Sigmoid colon (tissue), 7 donors: ENCODE measurements around the gene RBAK. TPM values are rescaled to one million over a fixed set of nuclear protein-coding genes. Genes with fewer than 3 reads are reported as not detected.
A peak's percentile ranks its signal among the peaks of the same experiment; 100 is the strongest.
"Not testable (repeated sequence)": the region's sequence is repeated elsewhere in the genome, so short reads cannot be mapped to it uniquely, and the experiment has no call there.

Experiments used
- DNase-seq: peaks from one replicate; pipeline ENCODE4 v3.0.0-alpha.2; 2019
- H3K27ac ChIP-seq, 4 donors: fragments of 200-600 bp; sonication (generic); one replicate each; pipeline ENCODE4 v1.5.1; 2016 to 2019; ENCODE audit warnings: mild to moderate bottlenecking in 1 of 4
- H3K27me3 ChIP-seq, 3 donors: fragments of 200-600 bp; sonication (generic); one replicate each; pipeline ENCODE4 v1.5.1; 2019; ENCODE audit warnings: mild to moderate bottlenecking in 1 of 3
- H3K36me3 ChIP-seq, 4 donors: fragments of 200-600 bp; sonication (generic); one replicate each; pipeline ENCODE4 v1.5.1; 2016 to 2019
- H3K4me1 ChIP-seq, 4 donors: fragments of 200-600 bp; sonication (generic); one replicate each; pipeline ENCODE4 v1.5.1; 2017 to 2019
- H3K4me3 ChIP-seq, 4 donors: fragments of 200-600 bp; sonication (generic); one replicate each; pipeline ENCODE4 v1.5.1; 2017 to 2019; ENCODE audit warnings: mild to moderate bottlenecking in 2 of 4, moderate library complexity in 1 of 4
- H3K9me3 ChIP-seq, 4 donors: fragments of 200-600 bp in 3 of 4; sonication (generic) in 3 of 4; one replicate each; pipeline versions ENCODE4 v1.5.1 to v1.6.1; 2013 to 2019
- CTCF ChIP-seq, 4 experiments: fragments of 450-650 bp in 3 of 4; fragments of 200-600 bp in 1 of 4; IDR thresholded peaks; one replicate each; pipeline ENCODE4 v1.5.1; 2016 to 2019; ENCODE audit warnings: antibody characterized with exemption in 4 of 4, mild to moderate bottlenecking in 3 of 4, moderate library complexity in 2 of 4
- EP300 ChIP-seq, 4 donors: sonication (generic); formaldehyde crosslinking; IDR thresholded peaks; one replicate each; pipeline ENCODE4 v1.6.1; 2017; ENCODE audit warnings: antibody characterized with exemption in 4 of 4
- POLR2A ChIP-seq, 2 donors: fragments of 450-650 bp; IDR thresholded peaks; one replicate each; pipeline ENCODE4 v1.6.1; 2016; ENCODE audit warnings: antibody characterized with exemption in 2 of 2, mild to moderate bottlenecking in 2 of 2, moderate library complexity in 2 of 2
- POLR2AphosphoS5 ChIP-seq, 4 donors: sonication (generic); formaldehyde crosslinking; IDR thresholded peaks; one replicate each; pipeline ENCODE4 v1.6.1; 2017; ENCODE audit warnings: antibody characterized with exemption in 4 of 4
- WGBS, 2 donors: extraction: QIAGEN DNeasy Blood & Tissue Kit; methylation state at CpG; one replicate each; pipeline ENCODE4 v1.1.7; 2013; 5-methylcytosine and 5-hydroxymethylcytosine counted together
- intact Hi-C: fragments of 100-400 bp; cut with DNase I; formaldehyde crosslinking; loops from one replicate; pipeline ENCODE4 v1.15.1; 2023
- polyA plus RNA-seq, 3 donors: library from polyadenylated mRNA; stranded (reverse); fragments of 200-250 nt; gene quantifications; one replicate each; pipeline ENCODE4 v1.2.3, GENCODE V29; 2013
- total RNA-seq, 4 donors: library from RNA; depleted of rRNA; stranded (reverse); fragments of >200 nt; gene quantifications; one replicate each; pipeline ENCODE4 v1.1.0, GENCODE V29; 2016
- donor health status: healthy with polysubstance abuse.
- donor health status: Bipolar disorder and iron deficiency.
- donor health status: healthy.

The RBAK gene
- total and polyA plus RNA-seq, 7 donors, result 1.8 to 12.5 (median 8.9) TPM

- Histone ChIP-seq H3K27ac (no peak overlapping the region), H3K4me3 (no peak overlapping the region), H3K4me1 (peaks cover 0 to 8% (median under 1%) of the 10 kb centered on the region in 4 donors), H3K9me3 (no peaks in the 10 kb centered on the region), H3K27me3 (no peaks in the 10 kb centered on the region), H3K36me3 (no peaks in the 10 kb centered on the region)
- 77 to 83% methylated on average over 5 of the region's 5 CpGs for WGBS, 2 donors
- DNase-seq, result no peak
- intact Hi-C loops, result no loop called here
- TF ChIP-seq POLR2AphosphoS5 (IDR thresholded peaks at IDR 0.05), result no peak
- no peak for TF ChIP-seq CTCF (IDR thresholded peaks at IDR 0.05)
- no peak for TF ChIP-seq EP300 (IDR thresholded peaks at IDR 0.05)
- no peak for TF ChIP-seq POLR2A (IDR thresholded peaks at IDR 0.05)
Observed at GRCh38 chr7:5041047-5041446, 4.6 kb upstream of the RBAK start.

DNA sequence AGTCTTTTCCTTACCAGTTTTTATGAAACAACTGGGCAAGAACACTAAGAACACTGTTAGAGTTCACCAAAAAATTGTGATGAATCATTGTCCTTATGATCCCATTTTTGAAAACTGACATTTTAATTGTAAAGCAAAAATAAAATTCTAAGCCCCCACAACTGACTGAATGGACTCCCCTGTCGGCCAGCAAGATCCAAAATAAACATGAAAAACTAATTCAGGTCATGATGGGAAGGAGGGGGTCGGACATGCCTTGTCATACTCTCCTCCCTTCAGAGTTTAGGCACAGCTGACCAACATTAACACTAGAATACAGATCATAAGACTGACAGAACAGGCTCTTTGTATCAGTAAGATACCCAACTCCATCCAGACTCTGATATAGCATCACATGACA, 2.0 kb upstream of the RBAK start:
- H3K27ac ChIP-seq, result no peak overlapping the region
- TF ChIP-seq EP300 (IDR thresholded peaks at IDR 0.05) (no peak), POLR2AphosphoS5 (IDR thresholded peaks at IDR 0.05) (no peak), POLR2A (IDR thresholded peaks at IDR 0.05) (no peak), CTCF (IDR thresholded peaks at IDR 0.05) (no peak)
- WGBS, 2 donors, result 53 to 84% methylated on average over 2 of the region's 2 CpGs
- DNase-seq, result no peak
- H3K9me3 ChIP-seq, result no peaks in the 10 kb centered on the region
- H3K27me3 ChIP-seq, result no peaks in the 10 kb centered on the region
- H3K4me3 ChIP-seq, result no peak overlapping the region
- intact Hi-C loops, result loop anchor here (2.0 kb wide), 1 partner anchor 69 kb away; no protein-coding TSS in a partner anchor
- peaks cover 0 to 4% (median 0%) of the 10 kb centered on the region in 4 donors for H3K36me3 ChIP-seq
- H3K4me1 ChIP-seq, result peaks cover 0 to 18% (median 6%) of the 10 kb centered on the region in 4 donors

DNA sequence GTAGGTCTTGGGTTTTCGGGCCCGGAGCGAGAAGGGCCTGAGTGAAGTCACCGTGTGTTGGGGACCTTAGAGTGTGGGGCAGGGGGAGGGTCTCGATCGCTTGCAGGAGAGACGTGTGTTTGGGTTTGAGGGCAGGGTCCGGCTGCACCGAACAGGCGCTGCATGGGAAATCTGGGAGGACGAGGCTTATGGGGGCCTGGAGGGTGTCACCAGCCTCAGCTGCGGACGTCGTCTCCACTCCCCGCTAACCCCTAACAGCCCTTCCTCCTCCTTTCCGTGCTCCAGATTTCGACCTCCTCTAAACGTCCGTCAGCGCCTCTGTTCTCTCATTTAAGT, 705 bp downstream of the RBAK start:
- intact Hi-C loops, DNase-seq: not testable (repeated sequence)

GRCh38 chr7:5047127-5047526, 1.5 kb downstream of the RBAK start:
- Histone ChIP-seq H3K4me1 (peaks cover 0 to 18% (median 6%) of the 10 kb centered on the region in 4 donors), H3K36me3 (peaks cover 0 to 36% (median 14%) of the 10 kb centered on the region in 4 donors), H3K4me3 (peak overlapping the region in 1 of 4 donors; percentile 95)
- intact Hi-C loops, H3K9me3 ChIP-seq, DNase-seq, H3K27ac ChIP-seq, H3K27me3 ChIP-seq: not testable (repeated sequence)
- WGBS, 2 donors, result 96 to 99% methylated on average over 2 of the region's 2 CpGs

More for the DNA sequence above, 705 bp downstream of the RBAK start:
- WGBS, 2 donors, result 1% methylated on average over 20 of the region's 20 CpGs
- H3K9me3 ChIP-seq, H3K27me3 ChIP-seq: not testable (repeated sequence)
- Histone ChIP-seq H3K27ac (peak overlapping the region; percentile 85 to 89 (median 87)), H3K4me1 (peaks cover 0 to 18% (median 6%) of the 10 kb centered on the region in 4 donors), H3K4me3 (peak overlapping the region; percentile 74 to 98 (median 92)), H3K36me3 (peaks cover 0 to 29% (median 11%) of the 10 kb centered on the region in 4 donors)

DNA sequence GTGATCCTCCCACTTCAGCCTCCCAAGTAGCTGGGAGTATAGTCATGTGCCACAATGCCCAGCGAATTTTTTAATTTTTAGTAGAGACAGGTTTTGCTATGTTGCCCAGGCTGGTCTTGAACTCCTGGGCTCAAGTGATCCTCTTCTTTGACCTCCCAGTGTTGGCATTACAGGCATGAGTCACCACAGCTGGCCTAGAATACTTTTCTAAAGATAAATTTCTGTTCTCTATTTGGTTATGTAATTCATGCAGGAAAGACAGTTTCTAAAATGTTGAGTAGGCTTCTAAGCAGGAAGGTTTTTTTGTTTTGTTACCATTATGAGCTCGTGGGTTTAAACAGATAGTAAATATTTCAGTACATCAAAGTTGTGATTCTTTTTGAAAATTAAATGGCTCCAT, 5.0 kb downstream of the RBAK start:
- no peaks in the 10 kb centered on the region for H3K27me3 ChIP-seq
- 94 to 96% methylated on average over 2 of the region's 2 CpGs for WGBS, 2 donors
- TF ChIP-seq POLR2A (IDR thresholded peaks at IDR 0.05) (no peak), CTCF (IDR thresholded peaks at IDR 0.05) (no peak), POLR2AphosphoS5 (IDR thresholded peaks at IDR 0.05) (no peak), EP300 (IDR thresholded peaks at IDR 0.05) (no peak)
- H3K36me3 ChIP-seq, result peaks cover 0 to 72% (median 18%) of the 10 kb centered on the region in 4 donors
- DNase-seq, result no peak
- H3K4me3 ChIP-seq, result no peak overlapping the region
- H3K27ac ChIP-seq, result no peak overlapping the region
- intact Hi-C loops, result no loop called here
- H3K9me3 ChIP-seq, result peaks cover 0 to 8% (median 2%) of the 10 kb centered on the region in 4 donors
- H3K4me1 ChIP-seq, result peaks cover 0 to 13% (median 5%) of the 10 kb centered on the region in 4 donors

- H3K27ac ChIP-seq, intact Hi-C loops, DNase-seq, H3K4me3 ChIP-seq, H3K4me1 ChIP-seq, H3K27me3 ChIP-seq, H3K9me3 ChIP-seq: not testable (repeated sequence)
- peaks cover 0 to 82% (median 19%) of the 10 kb centered on the region in 4 donors for H3K36me3 ChIP-seq
Observed at GRCh38 chr7:5051731-5052130, 6.1 kb downstream of the RBAK start.
